SU-DHL-6 (cell line): ENCODE measurements around the gene PICK1.

Experiments
- H2AFZ ChIP-seq: fragments of 200-600 bp; sonication (generic); 2 replicates; pipeline ENCODE4 v1.6.1; 2014; ENCODE audit warnings: low read depth, mild to moderate bottlenecking, moderate library complexity, mixed read lengths, antibody characterized with exemption, low read length; ENCODE audit not compliant: severe bottlenecking
- H3F3A ChIP-seq: fragments of 200-600 bp; shearing (Covaris generic); 2 replicates; pipeline ENCODE4 v1.6.0; 2016; ENCODE audit warnings: antibody characterized with exemption, mild to moderate bottlenecking; ENCODE audit not compliant: insufficient read depth
- H3K27ac ChIP-seq: fragments of 200-600 bp; sonication (generic); 2 replicates; pipeline ENCODE4 v1.5.1; 2016; ENCODE audit warnings: low read depth, mild to moderate bottlenecking, low read length, moderate library complexity, mixed read lengths
- H3K27me3 ChIP-seq: fragments of 200-600 bp; sonication (generic), shearing (Covaris generic); 2 replicates; pipeline ENCODE4 v1.6.0; 2014; ENCODE audit warnings: mild to moderate bottlenecking, low read length
- H3K36me3 ChIP-seq: fragments of 200-600 bp; sonication (generic); 2 replicates; pipeline ENCODE4 v1.6.1; 2014; ENCODE audit warnings: mild to moderate bottlenecking, low read length, mixed read lengths
- H3K4me2 ChIP-seq: fragments of 300-600, 200-600 bp; shearing (Covaris generic), sonication (generic); 2 replicates; pipeline ENCODE4 v1.6.0; 2014; ENCODE audit warnings: low read length, low read depth, mild to moderate bottlenecking; ENCODE audit not compliant: poor library complexity, severe bottlenecking
- H3K4me3 ChIP-seq: fragments of 200-600 bp; sonication (generic); 2 replicates; pipeline ENCODE4 v1.5.1; 2014; ENCODE audit warnings: antibody characterized with exemption, low read length, mild to moderate bottlenecking, mixed read lengths; ENCODE audit not compliant: insufficient read depth, poor library complexity, severe bottlenecking
- H3K79me2 ChIP-seq: fragments of 200-600 bp; sonication (generic); 2 replicates; pipeline ENCODE4 v1.6.1; 2014; ENCODE audit warnings: mild to moderate bottlenecking, low read length, moderate library complexity; ENCODE audit not compliant: insufficient read depth
- H3K9ac ChIP-seq: fragments of 200-600 bp; sonication (generic); 2 replicates; pipeline ENCODE4 v1.7.0; 2014; ENCODE audit warnings: mild to moderate bottlenecking, low read length
- H3K9me2 ChIP-seq: fragments of 200-600 bp; sonication (generic); replicated peaks from 2 replicates; pipeline ENCODE4 v1.6.1; 2014; ENCODE audit warnings: low read length; ENCODE audit not compliant: insufficient read depth
- H3K9me3 ChIP-seq: fragments of 200-600 bp; sonication (generic); 2 replicates; pipeline ENCODE4 v1.6.1; 2014; ENCODE audit warnings: low read length, mixed read lengths; ENCODE audit not compliant: insufficient read depth
- H4K20me1 ChIP-seq: fragments of 200-600 bp; sonication (generic); 2 replicates; pipeline ENCODE4 v1.6.1; 2014; ENCODE audit warnings: low read depth, mild to moderate bottlenecking, antibody characterized with exemption, low read length, moderate library complexity, mixed read lengths
- CTCF ChIP-seq: fragments of 200-600 bp; sonication (generic); IDR thresholded peaks from one replicate; pipeline ENCODE4 v1.5.1; 2017; ENCODE audit warnings: antibody characterized with exemption, mild to moderate bottlenecking, low read length, moderate library complexity; ENCODE audit not compliant: insufficient read depth, poor library complexity, severe bottlenecking
- EZH2phosphoT487 ChIP-seq: fragments of 200-600 bp; sonication (generic), shearing (Covaris generic); conservative IDR thresholded peaks from 2 replicates; pipeline ENCODE4 v1.6.1; 2018; ENCODE audit warnings: mild to moderate bottlenecking, antibody characterized with exemption, low read length, moderate library complexity, mixed read lengths

PICK1 gene

GRCh38 chr22:38125038-38125610 lies 67.9 kb downstream of the PICK1 start:
- Histone ChIP-seq H3K79me2 (no peaks in the 10 kb centered on the region), H3K27ac (no peak overlapping the region), H3K27me3 (no peaks in the 10 kb centered on the region), H3K36me3 (no peaks in the 10 kb centered on the region), H3K4me2 (no peak overlapping the region), H3K9me3 (no peaks in the 10 kb centered on the region), H3K9me2 (no peaks in the 10 kb centered on the region), H2AFZ (no peak overlapping the region), H4K20me1 (no peaks in the 10 kb centered on the region), H3F3A (no peaks in the 10 kb centered on the region), H3K9ac (no peak overlapping the region), H3K4me3 (no peak overlapping the region)
- TF ChIP-seq CTCF (no peak), EZH2phosphoT487 (no peak)
